Thoracic aorta (tissue), 2 donors: ENCODE results near the gene PRXL2B. TPM values are rescaled to one million over a fixed set of nuclear protein-coding genes. Genes with fewer than 3 reads are reported as not detected.
"Not testable (repeated sequence)": the region's sequence is repeated elsewhere in the genome, so short reads cannot be mapped to it uniquely, and the experiment has no call there.

ENCODE experiments used
- ATAC-seq: fragments of 150-250 bp; one replicate; pipeline ENCODE4 v1.8.0; 2017; ENCODE audit warnings: low read depth; ENCODE audit not compliant: insufficient number of reproducible peaks, low FRiP score
- DNase-seq: peaks from one replicate; pipeline ENCODE4 v3.0.0-alpha.2; 2020; ENCODE audit warnings: low spot score
- H3K27ac ChIP-seq, 2 donors: fragments of 200-600 bp; sonication (generic); 1 replicate in 1 of 2; 2 replicates in 1 of 2; pipeline ENCODE4 v1.5.1; 2016; ENCODE audit warnings: mild to moderate bottlenecking in 2 of 2, moderate library complexity in 2 of 2
- H3K27me3 ChIP-seq: fragments of 200-600 bp; sonication (generic); replicated peaks from 2 replicates; pipeline ENCODE4 v1.6.0; 2016; ENCODE audit warnings: mild to moderate bottlenecking; ENCODE audit not compliant: insufficient read depth
- H3K36me3 ChIP-seq: fragments of 200-600 bp; sonication (generic); one replicate; pipeline ENCODE4 v1.5.1; 2016
- H3K4me1 ChIP-seq, 2 donors: fragments of 200-600 bp; sonication (generic); 1 replicate in 1 of 2; 2 replicates in 1 of 2; pipeline versions ENCODE4 v1.5.1 to v1.6.0; 2016; ENCODE audit warnings: low read depth in 2 of 2, mild to moderate bottlenecking in 1 of 2; ENCODE audit not compliant: control insufficient read depth in 1 of 2
- H3K4me3 ChIP-seq: fragments of 200-600 bp; sonication (generic); 2 replicates; pipeline ENCODE4 v1.5.1; 2016; ENCODE audit warnings: mild to moderate bottlenecking
- H3K9me3 ChIP-seq: fragments of 200-600 bp; sonication (generic); 2 replicates; pipeline ENCODE4 v1.5.1; 2016
- CTCF ChIP-seq: fragments of 200-600 bp; sonication (generic); IDR thresholded peaks from one replicate; pipeline ENCODE4 v1.5.1; 2019; ENCODE audit warnings: antibody characterized with exemption
- total RNA-seq, 2 donors: library from RNA; depleted of rRNA; stranded (reverse); fragments of >200 nt; gene quantifications; one replicate each; pipeline versions ENCODE4 v1.1.0 to v1.2.3, GENCODE V29; 2016

The PRXL2B gene
- total RNA-seq, 2 donors from 2014 or later, result 8.3 to 15.2 TPM

- Histone ChIP-seq H3K36me3 (no peaks in the 10 kb centered on the region), H3K27ac (no peak overlapping the region), H3K4me3 (no peak overlapping the region), H3K4me1 (no peaks in the 10 kb centered on the region), H3K9me3 (no peaks in the 10 kb centered on the region), H3K27me3 (no peaks in the 10 kb centered on the region)
- TF ChIP-seq CTCF, result no peak
- no peak for ATAC-seq
- DNase-seq, result no peak
Observed at GRCh38 chr1:2567083-2567679, 19.4 kb upstream of the PRXL2B start.

GRCh38 chr1:2568187-2568816, 18.3 kb upstream of the PRXL2B start:
- H3K27me3 ChIP-seq, H3K27ac ChIP-seq, ATAC-seq, H3K9me3 ChIP-seq, DNase-seq, H3K36me3 ChIP-seq, H3K4me1 ChIP-seq, H3K4me3 ChIP-seq: not testable (repeated sequence)

DNA sequence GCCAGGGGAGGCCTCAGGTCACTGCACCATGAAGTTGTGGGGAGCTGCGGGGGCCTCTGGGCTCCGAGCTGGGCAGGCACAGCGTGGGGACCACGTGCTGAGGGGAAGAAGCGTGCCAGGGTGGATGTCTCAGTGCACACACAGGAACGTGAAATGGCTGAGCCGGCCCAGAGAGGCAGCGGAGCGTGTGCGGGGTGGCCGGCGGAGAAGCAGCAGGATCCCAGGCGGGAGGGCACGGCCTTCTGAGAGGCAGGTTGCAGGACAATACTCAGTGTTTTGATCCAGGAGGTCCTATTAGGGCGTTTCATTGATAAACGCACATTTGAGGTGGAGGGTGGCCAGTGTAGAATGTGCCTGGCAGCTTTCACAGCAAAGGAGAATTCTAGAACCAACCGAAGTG, 17.5 kb upstream of the PRXL2B start:
- DNase-seq, result no peak
- Histone ChIP-seq H3K4me3 (no peak overlapping the region), H3K36me3 (no peaks in the 10 kb centered on the region), H3K27me3 (no peaks in the 10 kb centered on the region), H3K9me3 (peaks cover 5% of the 10 kb centered on the region), H3K4me1 (no peaks in the 10 kb centered on the region), H3K27ac (no peak overlapping the region)
- TF ChIP-seq CTCF, result no peak
- no peak for ATAC-seq

DNA sequence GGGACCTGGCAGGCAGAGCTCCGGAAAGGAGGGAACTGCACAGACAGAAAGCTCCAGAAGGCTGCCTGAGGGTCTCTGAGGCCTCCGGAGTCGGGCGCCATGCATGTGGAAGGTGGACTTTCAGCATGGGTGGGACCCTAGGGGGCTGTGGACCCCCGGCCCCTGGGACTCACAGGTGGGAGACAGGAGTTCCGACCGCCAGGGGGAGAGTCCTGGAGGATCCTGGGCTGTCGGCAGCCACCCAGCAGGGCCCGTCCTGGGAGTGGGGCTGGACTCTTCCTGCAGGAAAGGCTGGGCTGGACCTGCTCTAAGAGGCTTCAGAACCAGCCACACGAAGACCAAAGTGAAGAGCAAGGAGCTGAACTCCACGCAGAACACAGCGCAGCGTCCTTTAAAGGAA, 16.9 kb upstream of the PRXL2B start:
- not testable (repeated sequence) for H3K27ac ChIP-seq, H3K4me3 ChIP-seq, H3K9me3 ChIP-seq, H3K36me3 ChIP-seq, ATAC-seq, DNase-seq, H3K4me1 ChIP-seq, H3K27me3 ChIP-seq

DNA sequence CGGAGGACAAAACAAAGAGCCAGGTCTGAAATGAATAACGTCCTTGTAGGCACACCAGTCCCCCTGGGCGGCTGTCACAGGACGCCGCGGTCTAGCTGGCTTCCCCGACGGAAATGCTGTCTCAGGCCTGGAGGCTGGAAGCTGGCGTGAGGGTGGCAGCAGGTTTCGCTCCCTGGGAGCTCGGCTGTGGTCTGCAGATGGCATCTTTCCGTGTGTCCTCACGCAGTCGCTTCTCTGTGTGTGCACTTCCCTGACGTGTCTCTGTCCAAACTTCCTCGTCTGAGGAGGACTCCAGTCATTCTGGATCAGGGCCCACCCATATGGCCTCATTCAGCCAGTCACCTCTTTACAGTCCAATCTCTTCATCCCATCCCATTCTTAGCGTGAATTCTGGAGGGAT, 16.2 kb upstream of the PRXL2B start:
- no peaks in the 10 kb centered on the region for H3K27me3 ChIP-seq
- peaks cover 5% of the 10 kb centered on the region for H3K9me3 ChIP-seq
- DNase-seq (no peak), ATAC-seq (no peak)
- H3K36me3 ChIP-seq, result no peaks in the 10 kb centered on the region
- no peak for TF ChIP-seq CTCF
- no peak overlapping the region for H3K27ac ChIP-seq
- H3K4me1 ChIP-seq, result no peaks in the 10 kb centered on the region
- no peak overlapping the region for H3K4me3 ChIP-seq

- H3K4me3 ChIP-seq, result no peak overlapping the region
- H3K27me3 ChIP-seq, result no peaks in the 10 kb centered on the region
- no peaks in the 10 kb centered on the region for H3K4me1 ChIP-seq
- H3K27ac ChIP-seq, result no peak overlapping the region
- H3K36me3 ChIP-seq, result no peaks in the 10 kb centered on the region
- TF ChIP-seq CTCF, result no peak
- no peak for DNase-seq
- H3K9me3 ChIP-seq, result peaks cover 5% of the 10 kb centered on the region
- no peak for ATAC-seq
Observed at GRCh38 chr1:2571348-2571747, 15.2 kb upstream of the PRXL2B start.
